Calu3 (cell line): Measurements from ENCODE around the gene SMG1. TPM values are rescaled to one million over a fixed set of nuclear protein-coding genes. Genes with fewer than 3 reads are reported as not detected.
A peak's percentile ranks its signal among the peaks of the same experiment; 100 is the strongest.

Experiments used
- BruUV-seq: library from RNA; stranded (reverse); fragments of 400-500 nt; replicated peaks from 2 replicates; lab custom pipeline; 2021; lab: Mats Ljungman, UMichigan
- CTCF ChIA-PET: fragments of 300-600 bp; sonication (Branson Sonifier 250); formaldehyde crosslinking; loops from one replicate; lab custom pipeline; 2022; ENCODE audit warnings: antibody characterized with exemption; lab: Charles Lee
- DNase-seq: peaks from one replicate; pipeline ENCODE4 v3.0.0; 2022
- H3K27ac Mint-ChIP-seq: one replicate; pipeline ENCODE4 v1.8.0; 2022; ENCODE audit warnings: mixed read lengths; ENCODE audit not compliant: unreplicated experiment
- H3K27me3 Mint-ChIP-seq: one replicate; pipeline ENCODE4 v1.8.0; 2022; ENCODE audit warnings: mixed read lengths; ENCODE audit not compliant: unreplicated experiment
- H3K36me3 Mint-ChIP-seq: one replicate; pipeline ENCODE4 v1.8.0; 2022; ENCODE audit warnings: mild to moderate bottlenecking, moderate library complexity, mixed read lengths; ENCODE audit not compliant: insufficient read depth, unreplicated experiment
- H3K4me1 Mint-ChIP-seq: one replicate; pipeline ENCODE4 v1.8.0; 2022; ENCODE audit warnings: mild to moderate bottlenecking, low read depth, mixed read lengths; ENCODE audit not compliant: unreplicated experiment
- H3K4me3 Mint-ChIP-seq: one replicate; pipeline ENCODE4 v1.8.0; 2022; ENCODE audit warnings: mild to moderate bottlenecking, low read depth, moderate library complexity, mixed read lengths; ENCODE audit not compliant: unreplicated experiment
- H3K9me3 Mint-ChIP-seq: one replicate; pipeline ENCODE4 v1.8.0; 2022; ENCODE audit warnings: low read depth, mixed read lengths; ENCODE audit not compliant: unreplicated experiment
- CTCF ChIP-seq: fragments of 200-600 bp; IDR thresholded peaks from one replicate; pipeline ENCODE4 v1.8.0; 2022; ENCODE audit warnings: antibody characterized with exemption; ENCODE audit not compliant: unreplicated experiment
- intact Hi-C: fragments of 100-400 bp; cut with micrococcal nuclease; formaldehyde crosslinking; loops from one replicate; pipeline ENCODE4 v1.10.0; 2022; ENCODE audit not compliant: unreplicated experiment
- total RNA-seq: library from RNA; stranded (reverse); gene quantifications from 2 replicates; pipeline ENCODE4 v1.2.3, GENCODE V29; 2022

Gene SMG1
- total RNA-seq, 1 experiment from 2014 or later = 129 TPM

GRCh38 chr16:18809165-18809564 lies 117.0 kb downstream of the SMG1 start:
- Mint-ChIP-seq H3K9me3 (no peaks in the 10 kb centered on the region), H3K27ac (no peak overlapping the region), H3K4me3 (no peak overlapping the region), H3K4me1 (peaks cover 2% of the 10 kb centered on the region), H3K27me3 (no peaks in the 10 kb centered on the region), H3K36me3 (peaks cover 49% of the 10 kb centered on the region)
- CTCF ChIA-PET = no interaction called here
- no TSS peak for BruUV-seq
- TF ChIP-seq CTCF = no peak
- DNase-seq = no peak
- intact Hi-C loops = no loop called here

DNA sequence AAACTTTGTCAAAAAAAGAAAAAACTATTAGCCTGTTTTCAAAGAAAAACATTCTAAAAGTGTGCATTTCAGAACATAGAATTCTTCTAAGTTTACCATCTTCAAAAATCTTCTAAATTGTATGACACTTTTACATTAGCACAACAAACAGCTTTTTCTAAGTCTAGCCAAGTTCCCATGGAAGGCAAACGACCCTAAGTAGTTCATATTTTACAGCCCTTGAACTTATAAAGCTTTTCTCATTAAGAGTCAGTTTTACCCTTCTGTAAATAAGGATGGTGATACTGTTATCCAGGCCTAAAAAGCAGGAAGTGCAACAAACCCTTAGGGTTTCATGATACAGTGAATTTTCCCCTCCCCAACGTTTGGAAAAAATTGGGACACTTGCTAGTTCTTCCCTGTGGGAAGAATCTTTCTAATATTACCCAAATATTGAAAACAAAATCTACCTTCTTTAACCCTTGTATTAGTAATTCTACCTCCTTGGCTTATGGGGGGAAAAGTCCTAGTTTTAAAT lies 120.9 kb downstream of the SMG1 start:
- Mint-ChIP-seq H3K36me3 (peaks cover 62% of the 10 kb centered on the region), H3K27ac (no peak overlapping the region), H3K27me3 (no peaks in the 10 kb centered on the region), H3K4me3 (no peak overlapping the region), H3K4me1 (peaks cover 16% of the 10 kb centered on the region), H3K9me3 (no peaks in the 10 kb centered on the region)
- BruUV-seq = no TSS peak
- CTCF ChIA-PET = interaction anchor here (0.6 kb wide), 2 partner anchors 177 to 849 kb away, joined by 4 read pairs; no protein-coding TSS in a partner anchor
- intact Hi-C loops = no loop called here
- TF ChIP-seq CTCF = no peak
- DNase-seq = no peak

DNA sequence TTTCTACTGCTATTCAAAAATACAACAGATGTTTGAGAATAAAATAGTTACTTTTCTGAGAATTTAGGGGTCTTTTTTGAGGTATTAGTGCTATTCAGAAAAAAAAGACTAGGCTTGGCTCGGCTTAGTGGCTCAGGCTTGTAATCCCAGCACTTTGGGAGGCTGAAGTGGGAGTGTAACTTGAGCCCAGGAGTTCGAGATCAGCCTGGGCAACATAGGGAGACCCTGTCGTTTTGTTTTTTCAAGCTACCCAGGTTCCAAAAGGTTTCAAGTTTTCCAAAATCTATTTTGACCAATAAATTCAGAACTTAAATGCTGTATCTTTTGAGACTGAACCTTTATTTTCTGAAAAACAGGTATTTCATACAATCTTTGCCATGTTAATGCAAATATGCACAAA lies 121.7 kb downstream of the SMG1 start:
- Mint-ChIP-seq H3K27me3 (no peaks in the 10 kb centered on the region), H3K27ac (no peak overlapping the region), H3K4me3 (no peak overlapping the region), H3K9me3 (no peaks in the 10 kb centered on the region), H3K4me1 (peaks cover 16% of the 10 kb centered on the region), H3K36me3 (peaks cover 62% of the 10 kb centered on the region)
- CTCF ChIA-PET = interaction anchor here (0.6 to 1.6 kb wide), 3 partner anchors 29 to 849 kb away, joined by 3 to 4 read pairs (median 4); no protein-coding TSS in a partner anchor
- DNase-seq = no peak
- no TSS peak for BruUV-seq
- TF ChIP-seq CTCF = no peak
- intact Hi-C loops = loop anchor here (5.0 kb wide), 1 partner anchor 163 kb away; no protein-coding TSS in a partner anchor

DNA sequence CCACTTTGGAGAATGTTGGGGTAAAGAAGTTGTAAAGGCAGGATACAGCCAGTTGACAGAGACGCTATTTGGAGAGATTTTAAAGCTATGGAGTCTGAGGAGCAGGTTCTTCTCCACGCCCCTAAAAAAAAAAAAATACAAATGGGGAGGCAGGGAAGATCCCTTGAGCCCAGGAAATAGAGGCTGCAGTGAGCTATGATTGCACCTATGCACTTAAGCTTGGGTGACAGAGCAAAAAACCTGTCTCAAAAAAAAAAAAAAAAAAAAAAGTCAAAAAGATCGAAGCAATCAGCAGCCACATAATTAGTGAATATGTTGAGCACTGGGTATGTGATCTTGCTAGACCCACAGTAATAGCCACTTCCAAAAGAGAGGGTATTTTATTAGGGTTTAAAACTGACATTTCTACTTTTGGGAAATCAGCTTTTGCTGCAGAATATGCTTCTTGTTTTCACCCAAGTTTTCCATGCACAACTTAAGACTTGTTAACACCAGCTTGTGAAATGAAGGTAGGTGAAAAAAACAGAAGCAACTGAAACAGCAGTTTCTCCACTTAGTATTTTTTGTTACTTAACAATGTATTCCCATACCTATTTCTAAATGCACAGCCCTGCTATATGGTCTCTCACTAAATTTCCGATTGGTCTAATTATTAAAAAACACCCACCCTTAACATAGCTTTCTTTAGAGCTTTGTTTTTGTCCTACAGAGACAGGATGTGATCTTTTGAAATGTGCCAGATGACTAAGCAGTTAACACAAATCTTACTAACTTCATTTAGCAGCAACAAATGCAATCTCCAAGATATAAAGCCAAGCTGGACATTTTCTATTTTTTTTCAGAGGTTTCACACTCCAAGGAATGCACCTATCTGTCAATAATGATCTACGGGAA lies 122.4 kb downstream of the SMG1 start:
- H3K9me3 Mint-ChIP-seq = no peaks in the 10 kb centered on the region
- H3K27ac Mint-ChIP-seq = peak overlapping the region; percentile 72
- intact Hi-C loops = loop anchor here (5.0 kb wide), 1 partner anchor 163 kb away; no protein-coding TSS in a partner anchor
- no peak overlapping the region for H3K4me3 Mint-ChIP-seq
- H3K27me3 Mint-ChIP-seq = no peaks in the 10 kb centered on the region
- TF ChIP-seq CTCF = no peak
- no peak for DNase-seq
- peaks cover 63% of the 10 kb centered on the region for H3K36me3 Mint-ChIP-seq
- CTCF ChIA-PET = interaction anchor here (0.8 to 1.6 kb wide), 2 partner anchors 14 to 30 kb away, joined by 3 to 4 read pairs; partner anchors contain the start of gene RPS15A
- H3K4me1 Mint-ChIP-seq = peaks cover 19% of the 10 kb centered on the region
- no TSS peak for BruUV-seq
